Tibial nerve (tissue), 3 donors: ENCODE data around the gene CLEC11A.

Source experiments
- POLR2A ChIP-seq, 2 donors: fragments of 450-650 bp; IDR thresholded peaks; one replicate each; pipeline ENCODE4 v1.6.1; 2017; ENCODE audit warnings: antibody characterized with exemption in 2 of 2, mild to moderate bottlenecking in 2 of 2, moderate library complexity in 2 of 2
- TF ChIP-seq, protein P1 (sequence below), 5 experiments: fragments of 200-600 bp in 3 of 5; fragments of 450-650 bp in 2 of 5; sonication (generic) in 3 of 5; IDR thresholded peaks; one replicate each; pipeline ENCODE4 v1.5.1; 2016 to 2019; ENCODE audit warnings: antibody characterized with exemption in 5 of 5, mild to moderate bottlenecking in 3 of 5, moderate library complexity in 2 of 5

GRCh38 chr19:50739914-50740426 is 16.8 kb downstream of the CLEC11A start:
- TF ChIP-seq POLR2A (IDR thresholded peaks at IDR 0.05): no peak
- TF ChIP-seq, protein P1, sequence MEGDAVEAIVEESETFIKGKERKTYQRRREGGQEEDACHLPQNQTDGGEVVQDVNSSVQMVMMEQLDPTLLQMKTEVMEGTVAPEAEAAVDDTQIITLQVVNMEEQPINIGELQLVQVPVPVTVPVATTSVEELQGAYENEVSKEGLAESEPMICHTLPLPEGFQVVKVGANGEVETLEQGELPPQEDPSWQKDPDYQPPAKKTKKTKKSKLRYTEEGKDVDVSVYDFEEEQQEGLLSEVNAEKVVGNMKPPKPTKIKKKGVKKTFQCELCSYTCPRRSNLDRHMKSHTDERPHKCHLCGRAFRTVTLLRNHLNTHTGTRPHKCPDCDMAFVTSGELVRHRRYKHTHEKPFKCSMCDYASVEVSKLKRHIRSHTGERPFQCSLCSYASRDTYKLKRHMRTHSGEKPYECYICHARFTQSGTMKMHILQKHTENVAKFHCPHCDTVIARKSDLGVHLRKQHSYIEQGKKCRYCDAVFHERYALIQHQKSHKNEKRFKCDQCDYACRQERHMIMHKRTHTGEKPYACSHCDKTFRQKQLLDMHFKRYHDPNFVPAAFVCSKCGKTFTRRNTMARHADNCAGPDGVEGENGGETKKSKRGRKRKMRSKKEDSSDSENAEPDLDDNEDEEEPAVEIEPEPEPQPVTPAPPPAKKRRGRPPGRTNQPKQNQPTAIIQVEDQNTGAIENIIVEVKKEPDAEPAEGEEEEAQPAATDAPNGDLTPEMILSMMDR (IDR thresholded peaks at IDR 0.05): no peak
